A549 (cell line): ENCODE measurements around the gene ANKRD36C. TPM values are rescaled to one million over a fixed set of nuclear protein-coding genes. Genes with fewer than 3 reads are reported as not detected.
A peak's percentile ranks its signal among the peaks of the same experiment; 100 is the strongest.
"Not testable (repeated sequence)": the region's sequence is repeated elsewhere in the genome, so short reads cannot be mapped to it uniquely, and the experiment has no call there.

Source experiments
- ATAC-seq, 2 experiments: fragments of 200-7000 bp in 1 of 2; fragments of >200 bp in 1 of 2; cut with Nextera tagmentation in 1 of 2; cut with Tn5 transposase in 1 of 2; 3 replicates each; pipeline versions ENCODE4 v1.8.0 to v1.9.1; 2018 to 2020; ENCODE audit warnings: mild to moderate bottlenecking in 1 of 2, moderate library complexity in 1 of 2
- CTCF ChIA-PET: fragments of 300-600 bp; sonication (Branson Sonifier 250); formaldehyde crosslinking; extraction: SDS; loops from one replicate; lab custom pipeline; 2021; ENCODE audit warnings: antibody characterized with exemption, inconsistent platforms; lab: Yijun Ruan, JAX
- POLR2A ChIA-PET: fragments of 350-600 bp; formaldehyde crosslinking; extraction: SDS; loops from one replicate; lab custom pipeline; 2021; ENCODE audit warnings: antibody characterized with exemption, inconsistent platforms; lab: Yijun Ruan, JAX
- DNase-seq, 2 experiments: peaks; one replicate each; pipeline versions ENCODE4 v3.0.0 to v3.0.0-alpha.2; 2011 to 2016; ENCODE audit warnings: low read depth in 1 of 2, low spot score in 1 of 2
- FAIRE-seq: peaks from 2 replicates; lab custom pipeline; 2011; peaks lifted over from hg19 to GRCh38; lab: Jason Lieb, UNC
- H3K27ac ChIP-seq, 2 experiments: fragments of >200 bp; sonication (Bioruptor Twin); formaldehyde crosslinking; 3 replicates each; pipeline ENCODE4 v1.5.1; 2016 to 2017
- H3K4me1 ChIP-seq: fragments of >200 bp; sonication (Bioruptor Twin); formaldehyde crosslinking; 3 replicates; pipeline ENCODE4 v1.6.1; 2016
- H3K4me2 ChIP-seq: fragments of >200 bp; sonication (Bioruptor Twin); formaldehyde crosslinking; 3 replicates; pipeline ENCODE4 v1.6.1; 2016
- H3K4me3 ChIP-seq: fragments of >200 bp; sonication (Bioruptor Twin); formaldehyde crosslinking; 3 replicates; pipeline ENCODE4 v1.5.1; 2016
- H3K9me3 ChIP-seq: fragments of >200 bp; sonication (Bioruptor Twin); formaldehyde crosslinking; 3 replicates; pipeline ENCODE4 v1.6.1; 2016
- CTCF ChIP-seq: fragments of >200 bp; sonication (Bioruptor Twin); formaldehyde crosslinking; IDR thresholded peaks from 3 replicates; pipeline ENCODE4 v1.5.1; 2016
- RAD21 ChIP-seq, 2 experiments: fragments of >200 bp in 1 of 2; sonication (Bioruptor Twin) in 1 of 2; formaldehyde crosslinking in 1 of 2; IDR thresholded peaks in 1 of 2; conservative IDR thresholded peaks in 1 of 2; 2 replicates in 1 of 2; 3 replicates in 1 of 2; pipeline ENCODE4 v1.6.1; 2012 to 2018; ENCODE audit warnings: inconsistent platforms in 1 of 2
- SMC3 ChIP-seq: fragments of >200 bp; sonication (Bioruptor Twin); formaldehyde crosslinking; IDR thresholded peaks from 3 replicates; pipeline ENCODE4 v1.6.1; 2018; ENCODE audit warnings: inconsistent platforms
- WGBS: methylation state at CpG from one replicate; pipeline ENCODE4 v1.1.6; 2017; ENCODE audit errors: missing lambda C conversion rate; 5-methylcytosine and 5-hydroxymethylcytosine counted together
- polyA plus RNA-seq, 4 experiments: library from polyadenylated mRNA; depleted of rRNA in 3 of 4; stranded (reverse); fragments of >200 nt; fragmentation: RNase III in 1 of 4; extraction: RNeasy Plus Mini Kit Qiagen cat#74134 plus additional on column Dnase treatment in 1 of 4; gene quantifications; 2 replicates in 3 of 4; 3 replicates in 1 of 4; pipeline ENCODE4 v1.2.3, GENCODE V29; 2011 to 2017

ANKRD36C gene
- polyA plus RNA-seq, 2 of the 4 experiments (the other 2 are of a cell fraction): 2.2 to 9.9 TPM

- TF ChIP-seq CTCF (peak; percentile 64), RAD21 (conservative IDR thresholded peaks at IDR 0.05 in 1 of 2, IDR thresholded peaks at IDR 0.05 in 1 of 2) (peak; percentile 82 to 87), SMC3 (peak; percentile 62)
- TF ChIP-seq, all 56 proteins: peak for 3; not testable (repeated sequence) for 53
- DNase-seq (peak; percentile 51 to 78), ATAC-seq (peak; percentile 90 to 98)
- H3K4me2 ChIP-seq, FAIRE-seq, POLR2A ChIA-PET, H3K27ac ChIP-seq, H3K9me3 ChIP-seq, H3K4me1 ChIP-seq, H3K4me3 ChIP-seq: not testable (repeated sequence)
- 41% methylated on average over 12 of the region's 19 CpGs for WGBS
- CTCF ChIA-PET: interaction anchor here (0.6 to 3.0 kb wide), 35 partner anchors 8 to 559 kb away, joined by 3 to 27 read pairs (median 4); partner anchors contain the start of genes ASTL and NEURL3
Observed at GRCh38 chr2:96022701-96023447, 31.2 kb upstream of the ANKRD36C start.

GRCh38 chr2:96022126-96022525 is 30.5 kb upstream of the ANKRD36C start:
- POLR2A ChIA-PET, H3K4me2 ChIP-seq, DNase-seq, H3K27ac ChIP-seq, FAIRE-seq, H3K4me1 ChIP-seq, H3K9me3 ChIP-seq, ATAC-seq, H3K4me3 ChIP-seq: not testable (repeated sequence)
- 70% methylated on average over 3 of the region's 7 CpGs for WGBS
- CTCF ChIA-PET: interaction anchor here (0.6 to 3.0 kb wide), 34 partner anchors 8 to 559 kb away, joined by 3 to 27 read pairs (median 4); partner anchors contain the start of genes ASTL and NEURL3

- 67% methylated on average over 3 of the region's 4 CpGs for WGBS
- H3K9me3 ChIP-seq, H3K4me3 ChIP-seq, ATAC-seq, DNase-seq, H3K4me2 ChIP-seq, FAIRE-seq, POLR2A ChIA-PET, H3K27ac ChIP-seq, H3K4me1 ChIP-seq: not testable (repeated sequence)
- CTCF ChIA-PET: interaction anchor here (1.4 to 3.0 kb wide), 3 partner anchors 8 to 97 kb away, joined by 4 to 27 read pairs (median 7); no protein-coding TSS in a partner anchor
Observed at GRCh38 chr2:96021142-96021541, 29.5 kb upstream of the ANKRD36C start.

- DNase-seq, ATAC-seq, H3K4me1 ChIP-seq, H3K4me3 ChIP-seq, FAIRE-seq, H3K4me2 ChIP-seq, POLR2A ChIA-PET, H3K9me3 ChIP-seq, H3K27ac ChIP-seq: not testable (repeated sequence)
- CTCF ChIA-PET: interaction anchor here (1.4 kb wide), 1 partner anchor 97 kb away, joined by 4 read pairs; no protein-coding TSS in a partner anchor
- WGBS: 80% methylated on average over 3 of the region's 9 CpGs
Observed at GRCh38 chr2:96019909-96020590, 28.4 kb upstream of the ANKRD36C start.

- ATAC-seq, H3K27ac ChIP-seq, DNase-seq, H3K4me1 ChIP-seq, H3K4me3 ChIP-seq, H3K9me3 ChIP-seq, POLR2A ChIA-PET, H3K4me2 ChIP-seq, FAIRE-seq: not testable (repeated sequence)
- CTCF ChIA-PET: interaction anchor here (1.8 kb wide), 1 partner anchor 158 kb away, joined by 7 read pairs; no protein-coding TSS in a partner anchor
- WGBS: 63% methylated on average over 4 of the region's 4 CpGs
Observed at GRCh38 chr2:96016321-96016720, 24.7 kb upstream of the ANKRD36C start.

GRCh38 chr2:96012792-96013264 is 21.2 kb upstream of the ANKRD36C start:
- H3K4me1 ChIP-seq, DNase-seq, H3K4me3 ChIP-seq, ATAC-seq, H3K9me3 ChIP-seq, H3K4me2 ChIP-seq, POLR2A ChIA-PET, H3K27ac ChIP-seq, FAIRE-seq: not testable (repeated sequence)
- CTCF ChIA-PET: interaction anchor here (0.8 to 1.7 kb wide), 2 partner anchors 9 to 12 kb away, joined by 3 to 7 read pairs; no protein-coding TSS in a partner anchor
- WGBS: 8% methylated on average over 1 of the region's 1 CpG

- H3K4me3 ChIP-seq, H3K4me1 ChIP-seq, H3K9me3 ChIP-seq, H3K27ac ChIP-seq, DNase-seq, POLR2A ChIA-PET, ATAC-seq, FAIRE-seq, H3K4me2 ChIP-seq: not testable (repeated sequence)
- 83% methylated on average over 8 of the region's 8 CpGs for WGBS
- CTCF ChIA-PET: interaction anchor here (0.8 to 1.7 kb wide), 3 partner anchors 10 to 105 kb away, joined by 3 to 7 read pairs (median 3); no protein-coding TSS in a partner anchor
Observed at GRCh38 chr2:96012086-96012791, 20.6 kb upstream of the ANKRD36C start.
